GM19099 (cell line): ENCODE measurements around the gene POMGNT1.

Source experiments
- POLR2A ChIP-seq: IDR thresholded peaks from 3 replicates; pipeline ENCODE4 v1.6.1; 2011; ENCODE audit warnings: low read depth; ENCODE audit not compliant: insufficient read length; ENCODE audit errors: extremely low read depth

POMGNT1 gene

GRCh38 chr1:46211051-46211450, 12.8 kb upstream of the POMGNT1 start:
- TF ChIP-seq POLR2A = no peak

GRCh38 chr1:46210561-46210960, 12.3 kb upstream of the POMGNT1 start:
- TF ChIP-seq POLR2A = no peak

GRCh38 chr1:46206399-46206798, 8.2 kb upstream of the POMGNT1 start:
- no peak for TF ChIP-seq POLR2A

- TF ChIP-seq POLR2A = no peak
These were observed 7.6 kb upstream of the POMGNT1 start for GRCh38 chr1:46205791-46206190.

- no peak for TF ChIP-seq POLR2A
These were observed 6.9 kb upstream of the POMGNT1 start for GRCh38 chr1:46205141-46205540.

- TF ChIP-seq POLR2A = no peak
These were observed 6.1 kb upstream of the POMGNT1 start for GRCh38 chr1:46204406-46204742.

- no peak for TF ChIP-seq POLR2A
These were observed 5.6 kb upstream of the POMGNT1 start for GRCh38 chr1:46203738-46204405.

- no peak for TF ChIP-seq POLR2A
These were observed 1.1 kb upstream of the POMGNT1 start for GRCh38 chr1:46199233-46199749.

GRCh38 chr1:46197560-46197963, 672 bp downstream of the POMGNT1 start:
- TF ChIP-seq POLR2A = no peak

GRCh38 chr1:46196609-46197008, 1.6 kb downstream of the POMGNT1 start:
- no peak for TF ChIP-seq POLR2A

GRCh38 chr1:46194641-46195193, 3.5 kb downstream of the POMGNT1 start:
- no peak for TF ChIP-seq POLR2A

- TF ChIP-seq POLR2A = no peak
These were observed 4.2 kb downstream of the POMGNT1 start for GRCh38 chr1:46193984-46194570.

- TF ChIP-seq POLR2A = no peak
These were observed 4.9 kb downstream of the POMGNT1 start for GRCh38 chr1:46193285-46193684.

- TF ChIP-seq POLR2A = no peak
These were observed 6.1 kb downstream of the POMGNT1 start for GRCh38 chr1:46192171-46192570.

GRCh38 chr1:46191033-46191701, 7.1 kb downstream of the POMGNT1 start:
- TF ChIP-seq POLR2A = no peak

GRCh38 chr1:46190539-46190938, 7.7 kb downstream of the POMGNT1 start:
- no peak for TF ChIP-seq POLR2A
